ENCODE results near the gene TTC7B.

- no peak for TF ChIP-seq CTCF (IDR thresholded peaks at IDR 0.05)
- TF ChIP-seq POLR2A (IDR thresholded peaks at IDR 0.05), result no peak
- no peak for TF ChIP-seq POLR2AphosphoS5 (IDR thresholded peaks at IDR 0.05)
Observed at GRCh38 chr14:90781876-90782275, 34.4 kb downstream of the TTC7B start.
